Parathyroid adenoma (tissue), 2 donors: ENCODE measurements around the gene PRRC2B.

Source experiments
- H2AFZ ChIP-seq: fragments of 300-600 bp; sonication (generic); one replicate; pipeline ENCODE4 v1.7.0; 2017; ENCODE audit warnings: antibody characterized with exemption, mild to moderate bottlenecking
- H3K27ac ChIP-seq: fragments of 300-600 bp; sonication (generic); one replicate; pipeline ENCODE4 v1.7.0; 2017
- H3K27me3 ChIP-seq: fragments of 300-600 bp; sonication (generic); one replicate; pipeline ENCODE4 v1.7.0; 2017; ENCODE audit warnings: low read length; ENCODE audit not compliant: control insufficient read depth, insufficient read depth
- H3K36me3 ChIP-seq: fragments of 300-600 bp; sonication (generic); one replicate; pipeline ENCODE4 v1.7.0; 2017; ENCODE audit warnings: low read length; ENCODE audit not compliant: control insufficient read depth, insufficient read depth
- H3K4me1 ChIP-seq: fragments of 300-600 bp; sonication (generic); one replicate; pipeline ENCODE4 v1.7.0; 2017; ENCODE audit warnings: control low read depth
- H3K4me2 ChIP-seq: fragments of 300-600 bp; sonication (generic); one replicate; pipeline ENCODE4 v1.7.0; 2017; ENCODE audit warnings: low read length
- H3K4me3 ChIP-seq: fragments of 300-600 bp; sonication (generic); one replicate; pipeline ENCODE4 v1.7.0; 2017; ENCODE audit warnings: low read depth, low read length
- H3K79me2 ChIP-seq: fragments of 300-600 bp; sonication (generic); one replicate; pipeline ENCODE4 v1.7.0; 2017; ENCODE audit warnings: control low read depth
- H3K9ac ChIP-seq: fragments of 300-600 bp; sonication (generic); one replicate; pipeline ENCODE4 v1.7.0; 2017; ENCODE audit warnings: mild to moderate bottlenecking
- H3K9me3 ChIP-seq: fragments of 300-600 bp; sonication (generic); one replicate; pipeline ENCODE4 v1.7.0; 2017; ENCODE audit warnings: low read length; ENCODE audit not compliant: control insufficient read depth
- TF ChIP-seq, protein P1 (sequence below): fragments of 300-600 bp; sonication (generic); IDR thresholded peaks from one replicate; pipeline ENCODE4 v1.7.0; 2017; ENCODE audit warnings: antibody characterized with exemption, mild to moderate bottlenecking
- donor health status: primary hyperparathyroidism.

The PRRC2B gene

DNA sequence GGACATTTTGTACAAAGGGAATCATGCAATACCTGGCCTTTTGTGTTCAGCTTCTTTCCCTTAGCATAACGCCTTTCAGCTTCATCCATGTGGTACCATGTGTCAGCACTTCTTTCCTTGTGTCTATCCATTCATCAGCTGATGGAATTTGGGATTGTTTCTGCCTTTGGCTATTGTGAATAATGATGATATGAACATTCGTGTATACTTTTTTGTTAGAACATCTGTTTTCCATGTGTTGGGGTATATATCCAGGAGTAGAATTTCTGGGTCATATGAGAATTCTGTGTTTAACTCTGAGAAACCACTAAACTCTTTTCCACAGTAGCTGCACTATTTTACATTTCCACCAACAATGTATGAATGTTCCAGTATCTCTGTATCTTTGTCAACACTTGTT, 14.8 kb upstream of the PRRC2B start:
- Histone ChIP-seq H3K9ac (no peak overlapping the region), H3K4me2 (no peak overlapping the region), H3K9me3 (no peaks in the 10 kb centered on the region), H3K79me2 (no peaks in the 10 kb centered on the region), H2AFZ (no peak overlapping the region), H3K4me1 (peaks cover 5% of the 10 kb centered on the region), H3K27me3 (no peaks in the 10 kb centered on the region), H3K36me3 (no peaks in the 10 kb centered on the region), H3K27ac (no peak overlapping the region), H3K4me3 (no peak overlapping the region)
- TF ChIP-seq, protein P1, sequence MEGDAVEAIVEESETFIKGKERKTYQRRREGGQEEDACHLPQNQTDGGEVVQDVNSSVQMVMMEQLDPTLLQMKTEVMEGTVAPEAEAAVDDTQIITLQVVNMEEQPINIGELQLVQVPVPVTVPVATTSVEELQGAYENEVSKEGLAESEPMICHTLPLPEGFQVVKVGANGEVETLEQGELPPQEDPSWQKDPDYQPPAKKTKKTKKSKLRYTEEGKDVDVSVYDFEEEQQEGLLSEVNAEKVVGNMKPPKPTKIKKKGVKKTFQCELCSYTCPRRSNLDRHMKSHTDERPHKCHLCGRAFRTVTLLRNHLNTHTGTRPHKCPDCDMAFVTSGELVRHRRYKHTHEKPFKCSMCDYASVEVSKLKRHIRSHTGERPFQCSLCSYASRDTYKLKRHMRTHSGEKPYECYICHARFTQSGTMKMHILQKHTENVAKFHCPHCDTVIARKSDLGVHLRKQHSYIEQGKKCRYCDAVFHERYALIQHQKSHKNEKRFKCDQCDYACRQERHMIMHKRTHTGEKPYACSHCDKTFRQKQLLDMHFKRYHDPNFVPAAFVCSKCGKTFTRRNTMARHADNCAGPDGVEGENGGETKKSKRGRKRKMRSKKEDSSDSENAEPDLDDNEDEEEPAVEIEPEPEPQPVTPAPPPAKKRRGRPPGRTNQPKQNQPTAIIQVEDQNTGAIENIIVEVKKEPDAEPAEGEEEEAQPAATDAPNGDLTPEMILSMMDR = no peak

DNA sequence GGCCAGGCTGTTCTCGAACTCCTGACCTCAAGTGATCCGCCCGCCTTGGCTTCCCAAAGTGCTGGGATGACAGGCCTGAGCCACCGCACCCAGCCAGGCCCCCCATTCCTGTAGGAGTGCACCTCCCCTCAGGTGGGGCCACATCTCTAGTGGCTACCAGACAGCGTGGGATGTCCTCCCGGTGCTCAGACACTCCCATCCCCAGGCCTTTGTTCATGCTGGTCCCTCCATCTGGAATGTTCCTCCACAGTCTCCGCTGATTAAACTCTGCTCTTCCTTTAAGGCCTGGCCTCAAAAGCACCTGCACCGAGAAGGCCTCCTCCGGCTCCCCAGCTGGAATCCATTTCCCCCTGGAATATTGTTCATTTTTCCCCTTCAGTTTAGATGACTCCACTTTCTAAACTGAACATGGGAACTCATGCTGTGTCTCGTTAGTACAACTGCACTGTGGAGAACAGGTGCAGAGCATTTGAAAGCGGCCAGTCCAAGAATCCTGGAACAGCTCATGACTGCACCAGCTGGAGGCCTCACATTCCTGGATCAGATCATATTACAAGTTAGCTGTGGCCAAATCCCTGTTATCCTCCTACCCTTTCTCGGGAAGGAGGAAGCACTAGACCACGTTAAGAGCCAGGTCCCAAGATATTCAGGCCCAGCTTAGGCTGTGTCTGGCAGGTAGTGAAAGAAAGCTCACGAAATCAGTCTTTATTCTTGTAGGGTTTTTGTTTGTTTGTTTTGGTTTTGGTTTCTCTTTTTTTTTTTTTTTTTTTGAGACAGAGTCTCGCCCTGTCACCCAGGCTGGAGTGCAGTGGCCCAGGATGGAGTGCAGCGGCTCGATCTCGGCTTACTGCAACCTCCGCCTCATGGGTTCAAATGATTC, 10.8 kb upstream of the PRRC2B start:
- H3K9me3 ChIP-seq = no peaks in the 10 kb centered on the region
- H3K4me3 ChIP-seq = peak overlapping the region; percentile 31
- H3K4me2 ChIP-seq = peak overlapping the region; percentile 7
- no peak overlapping the region for H3K9ac ChIP-seq
- TF ChIP-seq, protein P1 = no peak
- peaks cover 5% of the 10 kb centered on the region for H3K4me1 ChIP-seq
- H3K27ac ChIP-seq = peak overlapping the region; percentile 75
- no peaks in the 10 kb centered on the region for H3K36me3 ChIP-seq
- H2AFZ ChIP-seq = peak overlapping the region; percentile 81
- no peaks in the 10 kb centered on the region for H3K79me2 ChIP-seq
- H3K27me3 ChIP-seq = no peaks in the 10 kb centered on the region

DNA sequence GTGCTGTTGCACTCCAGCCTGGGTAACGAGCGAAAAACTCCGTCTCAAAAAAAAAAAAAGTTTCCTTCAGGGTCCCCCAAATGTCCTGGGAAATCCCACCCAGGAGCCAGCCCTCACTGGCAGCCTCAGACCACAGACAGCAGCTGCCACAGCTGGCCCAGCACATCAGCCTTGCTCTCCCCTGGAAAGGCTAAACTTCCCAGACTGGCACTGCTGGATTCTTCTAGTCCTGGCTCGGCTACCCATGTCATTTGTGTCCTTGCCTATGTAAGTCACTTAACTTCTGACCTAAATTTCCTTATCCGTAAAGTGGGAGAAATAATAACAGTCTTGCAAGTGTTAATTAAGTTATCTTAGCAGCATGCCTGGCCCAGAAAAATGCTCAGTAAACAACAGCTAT, 8.6 kb upstream of the PRRC2B start:
- Histone ChIP-seq H2AFZ (no peak overlapping the region), H3K4me2 (no peak overlapping the region), H3K4me1 (peaks cover 5% of the 10 kb centered on the region), H3K27me3 (no peaks in the 10 kb centered on the region), H3K9ac (no peak overlapping the region), H3K79me2 (no peaks in the 10 kb centered on the region), H3K27ac (no peak overlapping the region), H3K9me3 (no peaks in the 10 kb centered on the region), H3K36me3 (no peaks in the 10 kb centered on the region), H3K4me3 (no peak overlapping the region)
- TF ChIP-seq, protein P1 = no peak

DNA sequence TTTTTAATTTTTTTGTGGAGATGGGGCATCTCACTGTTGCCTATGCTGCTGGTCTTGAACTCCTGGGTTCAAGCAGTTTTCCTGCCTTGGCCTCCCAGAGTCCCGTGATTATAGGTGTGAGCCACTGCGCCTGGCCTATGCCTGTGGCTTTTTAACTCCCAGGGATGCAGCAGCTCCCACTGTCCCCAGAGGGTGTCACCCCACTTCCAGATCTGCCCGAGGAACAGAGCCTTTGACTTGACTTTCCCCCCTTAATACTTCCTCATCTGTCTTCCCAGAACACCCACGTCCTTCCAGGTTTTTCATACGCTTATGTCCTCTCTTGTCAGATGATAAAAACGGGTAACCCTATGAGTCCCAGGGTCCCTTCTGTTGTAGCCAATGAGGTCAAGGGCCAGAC, 7.6 kb upstream of the PRRC2B start:
- Histone ChIP-seq H3K4me2 (no peak overlapping the region), H3K4me3 (no peak overlapping the region), H3K9ac (no peak overlapping the region), H2AFZ (no peak overlapping the region), H3K36me3 (no peaks in the 10 kb centered on the region), H3K79me2 (no peaks in the 10 kb centered on the region), H3K9me3 (no peaks in the 10 kb centered on the region), H3K4me1 (peaks cover 5% of the 10 kb centered on the region), H3K27me3 (no peaks in the 10 kb centered on the region), H3K27ac (no peak overlapping the region)
- TF ChIP-seq, protein P1 = no peak

DNA sequence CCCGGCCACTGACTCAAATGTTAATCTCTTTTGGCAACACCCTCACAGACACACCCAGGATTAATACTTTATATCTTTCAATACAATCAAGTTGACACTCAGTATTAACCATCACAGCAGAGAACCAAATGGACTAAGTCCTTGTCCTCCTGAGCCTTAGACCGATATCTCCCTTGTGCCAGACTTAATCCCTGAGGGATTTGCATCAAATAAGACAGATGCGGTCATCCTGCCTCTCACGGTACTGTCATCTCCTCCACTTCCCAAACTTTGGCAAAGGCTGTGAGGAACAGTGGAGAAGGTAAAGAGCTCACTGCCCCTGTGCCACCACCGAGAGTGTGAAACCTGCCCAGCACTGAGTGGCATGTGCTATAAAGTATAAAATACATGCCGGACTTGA, 6.5 kb upstream of the PRRC2B start:
- no peak overlapping the region for H3K4me3 ChIP-seq
- no peaks in the 10 kb centered on the region for H3K27me3 ChIP-seq
- H2AFZ ChIP-seq = no peak overlapping the region
- no peaks in the 10 kb centered on the region for H3K9me3 ChIP-seq
- H3K27ac ChIP-seq = no peak overlapping the region
- H3K4me2 ChIP-seq = no peak overlapping the region
- peaks cover 5% of the 10 kb centered on the region for H3K4me1 ChIP-seq
- H3K9ac ChIP-seq = no peak overlapping the region
- TF ChIP-seq, protein P1 = no peak
- H3K36me3 ChIP-seq = no peaks in the 10 kb centered on the region
- H3K79me2 ChIP-seq = no peaks in the 10 kb centered on the region
